HG03066 (cell line): Measurements from ENCODE around the gene PDE6A.
"Not testable (repeated sequence)": the region's sequence is repeated elsewhere in the genome, so short reads cannot be mapped to it uniquely, and the experiment has no call there.

ENCODE experiments used
- ATAC-seq: cut with Tn5 transposase; IDR thresholded peaks from one replicate; pipeline ENCODE4 v1.9.1; 2021; ENCODE audit warnings: low read depth; ENCODE audit not compliant: unreplicated experiment

Gene PDE6A

GRCh38 chr5:149953436-149954121, 9.0 kb upstream of the PDE6A start:
- no peak for ATAC-seq

GRCh38 chr5:149951138-149951749, 6.7 kb upstream of the PDE6A start:
- ATAC-seq = no peak

- no peak for ATAC-seq
These were observed 4.4 kb upstream of the PDE6A start for GRCh38 chr5:149948993-149949392.

- no peak for ATAC-seq
These were observed 1.5 kb upstream of the PDE6A start for GRCh38 chr5:149946118-149946517.

GRCh38 chr5:149943177-149943949, 1.2 kb downstream of the PDE6A start:
- ATAC-seq = not testable (repeated sequence)

GRCh38 chr5:149942741-149943169, 1.8 kb downstream of the PDE6A start:
- not testable (repeated sequence) for ATAC-seq

GRCh38 chr5:149942199-149942598, 2.4 kb downstream of the PDE6A start:
- no peak for ATAC-seq

- ATAC-seq = no peak
These were observed 2.8 kb downstream of the PDE6A start for GRCh38 chr5:149941795-149942194.

- ATAC-seq = no peak
These were observed 3.5 kb downstream of the PDE6A start for GRCh38 chr5:149940941-149941644.

GRCh38 chr5:149940077-149940574, 4.5 kb downstream of the PDE6A start:
- no peak for ATAC-seq

- ATAC-seq = no peak
These were observed 5.0 kb downstream of the PDE6A start for GRCh38 chr5:149939546-149939945.

GRCh38 chr5:149938791-149939358, 5.7 kb downstream of the PDE6A start:
- no peak for ATAC-seq

GRCh38 chr5:149938279-149938678, 6.3 kb downstream of the PDE6A start:
- no peak for ATAC-seq

GRCh38 chr5:149937610-149938009, 7.0 kb downstream of the PDE6A start:
- ATAC-seq = no peak

- ATAC-seq = no peak
These were observed 7.9 kb downstream of the PDE6A start for GRCh38 chr5:149936700-149937091.

GRCh38 chr5:149936044-149936699, 8.4 kb downstream of the PDE6A start:
- no peak for ATAC-seq

- ATAC-seq = no peak
These were observed 9.1 kb downstream of the PDE6A start for GRCh38 chr5:149935431-149935901.

GRCh38 chr5:149932445-149933350, 11.9 kb downstream of the PDE6A start:
- no peak for ATAC-seq

GRCh38 chr5:149931992-149932436, 12.6 kb downstream of the PDE6A start:
- no peak for ATAC-seq
